Vagina (tissue), 2 donors: ENCODE measurements around the gene F2RL2. TPM values are rescaled to one million over a fixed set of nuclear protein-coding genes. Genes with fewer than 3 reads are reported as not detected.
A peak's percentile ranks its signal among the peaks of the same experiment; 100 is the strongest.

Experiments used
- DNase-seq, 2 donors: peaks; one replicate each; pipeline ENCODE4 v3.0.0-alpha.2; 2017; ENCODE audit errors: extremely low spot score in 2 of 2
- H3K27ac ChIP-seq: fragments of 200-600 bp; sonication (generic); one replicate; pipeline ENCODE4 v1.5.1; 2019
- H3K27me3 ChIP-seq: fragments of 200-600 bp; sonication (generic); one replicate; pipeline ENCODE4 v1.5.1; 2019
- H3K36me3 ChIP-seq, 2 donors: fragments of 200-600 bp; sonication (generic); one replicate each; pipeline ENCODE4 v1.5.1; 2017 to 2019
- H3K4me1 ChIP-seq: fragments of 200-600 bp; sonication (generic); one replicate; pipeline ENCODE4 v1.5.1; 2019
- H3K4me3 ChIP-seq, 2 donors: fragments of 200-600 bp; sonication (generic); 1 replicate in 1 of 2; 2 replicates in 1 of 2; pipeline ENCODE4 v1.5.1; 2016 to 2019
- H3K9me3 ChIP-seq: fragments of 200-600 bp; sonication (generic); one replicate; pipeline ENCODE4 v1.5.1; 2019
- CTCF ChIP-seq, 3 experiments: fragments of 450-650 bp in 2 of 3; fragments of 200-600 bp in 1 of 3; sonication (generic) in 1 of 3; IDR thresholded peaks; one replicate each; pipeline ENCODE4 v1.5.1; 2017 to 2019; ENCODE audit warnings: antibody characterized with exemption in 3 of 3, mild to moderate bottlenecking in 2 of 3, moderate library complexity in 2 of 3
- POLR2A ChIP-seq, 2 donors: fragments of 450-650 bp; IDR thresholded peaks; one replicate each; pipeline ENCODE4 v1.6.1; 2017; ENCODE audit warnings: antibody characterized with exemption in 2 of 2, mild to moderate bottlenecking in 2 of 2, moderate library complexity in 2 of 2
- POLR2AphosphoS5 ChIP-seq, 2 donors: sonication (generic); formaldehyde crosslinking; IDR thresholded peaks; one replicate each; pipeline ENCODE4 v1.9.0; 2017; ENCODE audit warnings: antibody characterized with exemption in 2 of 2, mild to moderate bottlenecking in 2 of 2, low read depth in 1 of 2; ENCODE audit not compliant: insufficient read depth in 1 of 2
- intact Hi-C: fragments of 100-400 bp; cut with DNase I; formaldehyde crosslinking; loops from one replicate; pipeline ENCODE4 v1.15.1; 2023
- total RNA-seq: library from RNA; depleted of rRNA; stranded (reverse); fragments of >200 nt; gene quantifications from one replicate; pipeline ENCODE4 v1.2.3, GENCODE V29; 2016

The F2RL2 gene
- total RNA-seq, 1 donor from 2014 or later: not detected

- Histone ChIP-seq H3K4me1 (no peaks in the 10 kb centered on the region), H3K36me3 (no peaks in the 10 kb centered on the region), H3K27me3 (no peaks in the 10 kb centered on the region), H3K27ac (no peak overlapping the region), H3K4me3 (no peak overlapping the region), H3K9me3 (no peaks in the 10 kb centered on the region)
- intact Hi-C loops: no loop called here
- DNase-seq: no peak
- TF ChIP-seq POLR2A (IDR thresholded peaks at IDR 0.05) (no peak), CTCF (IDR thresholded peaks at IDR 0.05) (peak in 1 of 3 experiments; percentile 31)
Measured at GRCh38 chr5:76641514-76642120, 18.4 kb upstream of the F2RL2 start.

GRCh38 chr5:76638479-76638878 is 15.3 kb upstream of the F2RL2 start:
- H3K4me1 ChIP-seq: no peaks in the 10 kb centered on the region
- intact Hi-C loops: no loop called here
- H3K27me3 ChIP-seq: no peaks in the 10 kb centered on the region
- no peaks in the 10 kb centered on the region for H3K9me3 ChIP-seq
- no peak for DNase-seq
- H3K36me3 ChIP-seq: no peaks in the 10 kb centered on the region
- no peak overlapping the region for H3K4me3 ChIP-seq
- TF ChIP-seq POLR2A (IDR thresholded peaks at IDR 0.05): no peak
- TF ChIP-seq CTCF (IDR thresholded peaks at IDR 0.05): no peak
- TF ChIP-seq POLR2AphosphoS5 (IDR thresholded peaks at IDR 0.05; ENCODE audit: insufficient read depth in 1 of 2, low read depth in 1 of 2): no peak
- no peak overlapping the region for H3K27ac ChIP-seq

- Histone ChIP-seq H3K27ac (no peak overlapping the region), H3K4me1 (no peaks in the 10 kb centered on the region), H3K36me3 (no peaks in the 10 kb centered on the region), H3K4me3 (no peak overlapping the region), H3K27me3 (no peaks in the 10 kb centered on the region), H3K9me3 (no peaks in the 10 kb centered on the region)
- intact Hi-C loops: no loop called here
- TF ChIP-seq POLR2A (IDR thresholded peaks at IDR 0.05) (no peak), CTCF (IDR thresholded peaks at IDR 0.05) (no peak), POLR2AphosphoS5 (IDR thresholded peaks at IDR 0.05; ENCODE audit: insufficient read depth in 1 of 2, low read depth in 1 of 2) (no peak)
- DNase-seq: no peak
Measured at GRCh38 chr5:76637490-76637889, 14.3 kb upstream of the F2RL2 start.

- intact Hi-C loops: no loop called here
- no peaks in the 10 kb centered on the region for H3K27me3 ChIP-seq
- no peak for TF ChIP-seq POLR2AphosphoS5 (IDR thresholded peaks at IDR 0.05; ENCODE audit: insufficient read depth in 1 of 2, low read depth in 1 of 2)
- no peak for TF ChIP-seq POLR2A (IDR thresholded peaks at IDR 0.05)
- TF ChIP-seq CTCF (IDR thresholded peaks at IDR 0.05): no peak
- H3K36me3 ChIP-seq: no peaks in the 10 kb centered on the region
- H3K9me3 ChIP-seq: no peaks in the 10 kb centered on the region
- H3K27ac ChIP-seq: no peak overlapping the region
- no peak overlapping the region for H3K4me3 ChIP-seq
- no peaks in the 10 kb centered on the region for H3K4me1 ChIP-seq
- no peak for DNase-seq
Measured at GRCh38 chr5:76634661-76635060, 11.5 kb upstream of the F2RL2 start.

GRCh38 chr5:76626738-76627137 is 3.5 kb upstream of the F2RL2 start:
- Histone ChIP-seq H3K4me3 (no peak overlapping the region), H3K4me1 (no peaks in the 10 kb centered on the region), H3K36me3 (no peaks in the 10 kb centered on the region), H3K27ac (no peak overlapping the region), H3K9me3 (no peaks in the 10 kb centered on the region), H3K27me3 (no peaks in the 10 kb centered on the region)
- TF ChIP-seq CTCF (IDR thresholded peaks at IDR 0.05) (no peak), POLR2AphosphoS5 (IDR thresholded peaks at IDR 0.05; ENCODE audit: insufficient read depth in 1 of 2, low read depth in 1 of 2) (no peak), POLR2A (IDR thresholded peaks at IDR 0.05) (no peak)
- intact Hi-C loops: no loop called here
- DNase-seq: no peak
